Stromal cell of bone marrow (primary cell): Measurements from ENCODE around the gene SNX21.
"Not testable (repeated sequence)": the region's sequence is repeated elsewhere in the genome, so short reads cannot be mapped to it uniquely, and the experiment has no call there.

ENCODE experiments used
- DNase-seq: peaks from one replicate; pipeline ENCODE4 v3.0.0-alpha.2; 2012; ENCODE audit warnings: low read depth

Gene SNX21

DNA sequence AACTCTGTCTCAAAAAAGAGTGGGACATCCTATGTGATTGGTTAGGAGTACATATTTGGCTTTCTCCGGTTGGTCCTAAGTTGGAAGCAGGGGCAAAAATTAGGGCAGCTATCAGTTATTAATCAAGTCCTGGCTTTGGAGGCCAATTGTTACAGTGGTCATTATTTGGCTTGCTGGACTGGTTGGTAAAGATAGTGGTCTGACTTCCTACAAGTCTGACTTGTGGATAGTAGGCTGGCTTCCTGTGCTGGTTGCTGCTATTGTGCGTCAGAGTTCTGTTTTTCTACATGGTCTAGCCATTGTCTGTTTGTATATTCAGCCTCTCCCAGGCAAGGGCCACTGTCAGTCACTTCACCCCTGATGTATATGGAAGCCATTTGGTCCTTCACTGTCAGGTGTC lies 16.6 kb downstream of the SNX21 start:
- DNase-seq, result no peak

DNA sequence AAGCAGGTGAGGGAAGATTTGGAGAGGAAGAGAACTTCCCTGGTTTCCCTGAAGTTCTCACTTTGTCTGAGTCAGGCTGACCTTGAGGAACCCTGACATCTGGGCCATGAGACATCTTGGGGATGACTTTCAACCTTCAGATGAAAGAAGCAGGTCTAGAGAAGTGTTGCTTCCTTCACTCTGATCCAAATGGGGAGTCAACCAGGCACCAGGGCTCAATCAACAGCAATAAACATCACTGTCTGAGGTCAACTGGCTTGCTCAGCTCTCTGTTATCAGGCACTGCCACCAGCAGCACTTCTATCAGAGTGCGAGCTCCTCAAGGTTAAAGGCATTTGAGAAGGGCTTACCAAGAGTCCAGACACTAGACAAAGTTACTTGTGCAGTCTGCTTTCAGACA lies 17.3 kb downstream of the SNX21 start:
- DNase-seq, result no peak

DNA sequence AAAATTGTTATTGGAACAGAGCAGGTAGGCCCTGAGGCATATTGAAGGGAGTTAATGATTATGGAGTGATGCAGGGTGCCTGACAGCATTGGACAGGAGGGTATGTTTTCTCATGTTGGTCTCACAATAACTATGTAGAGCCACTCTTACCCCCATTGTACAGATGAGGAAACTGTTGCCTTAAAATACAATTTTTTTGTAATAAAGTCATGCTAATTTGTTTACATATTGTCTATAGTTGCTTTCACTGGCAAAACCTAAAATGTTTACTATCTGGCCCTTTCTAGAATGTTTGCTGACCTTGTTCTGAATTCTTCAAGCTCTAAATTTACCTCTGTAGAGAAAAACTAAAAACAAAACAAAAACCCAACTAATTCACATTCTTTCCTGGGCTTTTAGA lies 17.9 kb downstream of the SNX21 start:
- no peak for DNase-seq

DNA sequence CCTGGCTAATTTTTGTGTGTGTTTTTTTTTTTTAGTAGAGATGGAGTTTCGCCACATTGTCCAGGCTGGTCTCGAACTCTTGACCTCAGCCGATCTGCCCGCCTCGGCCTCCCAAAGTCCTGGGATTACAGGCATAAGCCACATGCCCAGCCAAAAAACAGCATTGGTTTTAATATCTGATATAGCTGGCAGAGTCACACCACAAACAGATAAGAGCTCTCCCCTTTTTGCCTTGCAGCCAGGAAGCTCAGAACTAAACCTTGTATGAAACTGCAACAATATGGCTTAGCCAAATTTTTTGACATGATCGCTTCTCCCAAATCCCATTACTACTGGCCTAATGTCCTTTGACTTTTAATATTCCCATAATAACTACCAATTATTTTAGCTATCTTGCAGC lies 18.7 kb downstream of the SNX21 start:
- no peak for DNase-seq

DNA sequence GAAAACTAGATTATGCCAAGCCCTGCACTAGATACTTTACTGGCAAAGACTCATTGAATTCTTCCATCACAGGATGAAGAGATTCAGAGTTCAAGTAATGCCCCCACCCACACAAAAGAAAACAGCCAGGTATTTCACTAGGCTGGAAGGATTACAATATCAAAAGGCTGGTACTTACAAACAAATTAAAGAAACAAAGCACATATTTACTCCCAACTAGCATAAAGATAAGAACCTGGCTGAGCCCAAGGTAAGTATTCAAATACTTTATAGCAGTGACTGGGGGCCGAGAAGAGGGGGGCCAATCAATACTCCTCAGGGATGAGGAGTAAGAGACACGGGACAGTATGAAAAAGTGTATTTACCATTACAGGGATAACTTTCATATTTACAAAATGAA lies 19.9 kb downstream of the SNX21 start:
- DNase-seq, result no peak

DNA sequence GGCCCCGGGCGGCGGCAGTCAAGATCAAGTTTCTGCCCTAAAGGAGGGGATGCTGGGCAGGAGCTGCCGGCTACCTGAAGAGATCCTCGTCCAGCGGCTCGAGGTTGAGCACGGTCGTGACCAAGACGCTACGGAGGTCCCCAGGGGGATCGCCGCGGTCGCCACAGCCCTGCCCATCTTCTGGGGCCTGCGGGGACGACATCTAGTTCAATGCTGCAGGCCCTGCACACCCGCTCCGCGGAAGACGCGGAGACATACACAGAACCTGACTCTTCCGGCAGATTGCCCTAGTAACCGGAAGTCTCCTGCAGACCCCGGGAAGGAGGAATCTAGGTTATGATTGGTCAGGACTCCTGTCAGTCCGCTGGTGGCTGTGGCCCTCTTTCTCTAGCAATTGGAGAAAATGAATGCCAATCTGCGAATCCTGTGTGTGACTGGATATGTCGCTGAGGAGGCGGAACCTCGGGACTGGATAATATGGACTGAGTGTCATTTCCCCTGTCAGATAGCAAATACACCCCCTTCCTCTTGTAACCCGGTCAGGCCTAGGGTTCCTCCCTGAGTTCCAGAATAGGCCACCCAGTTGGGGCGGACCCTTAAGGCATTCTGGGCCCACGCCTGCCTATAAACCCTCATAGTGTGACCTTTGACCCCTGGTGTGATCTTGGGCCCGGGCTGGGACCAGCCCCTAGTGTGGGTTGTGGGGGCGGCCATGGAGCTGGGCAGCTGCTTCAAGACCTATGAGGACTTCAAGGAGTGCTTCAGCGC lies 23.7 kb downstream of the SNX21 start, which contains the start of the genes ACOT8 and ZSWIM3:
Gene ACOT8 (minus strand): TSS at position 279 of the 768 bp plus-strand sequence. CDS start 77 bp downstream, at position 202.
Gene ZSWIM3 (plus strand): TSS at position 501 of the 768 bp plus-strand sequence. CDS start 212 bp downstream, at position 713.
- DNase-seq, result peak; percentile 100

DNA sequence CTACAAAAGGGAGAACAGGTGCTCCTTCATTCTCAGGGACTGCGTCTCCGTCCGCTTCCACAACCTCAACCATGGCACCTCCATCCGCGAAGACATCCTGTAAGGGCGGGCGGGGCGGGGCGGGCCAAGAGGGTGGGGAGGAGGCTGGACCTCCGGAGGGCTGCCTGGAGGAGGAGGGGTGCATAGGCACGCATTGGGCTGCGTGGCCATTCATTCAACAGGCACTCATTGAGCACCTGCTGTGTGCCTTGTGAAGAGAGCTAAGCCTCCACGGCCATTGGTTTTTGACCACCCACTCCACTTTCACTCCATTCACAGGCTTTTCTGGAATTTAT lies 24.2 kb downstream of the SNX21 start:
- no peak for DNase-seq

DNA sequence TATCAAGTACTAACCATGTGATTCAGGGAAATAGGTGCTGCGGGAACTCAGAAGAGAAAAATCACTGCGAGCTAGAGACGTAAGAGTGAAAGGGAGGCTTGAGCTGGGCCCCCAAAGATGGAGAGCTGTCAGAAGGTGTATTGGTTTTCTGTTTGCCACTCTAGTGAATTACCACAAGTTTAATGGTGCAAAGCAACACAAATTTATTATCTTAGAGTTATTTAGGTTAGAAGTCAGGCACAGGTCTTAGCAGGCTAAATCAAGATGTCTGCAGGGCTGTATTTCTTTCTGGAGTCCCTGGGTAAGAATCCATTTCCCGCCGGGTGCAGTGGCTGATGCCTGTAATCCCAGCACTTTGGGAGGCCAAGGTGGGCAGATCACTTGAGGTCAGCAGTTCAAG lies 26.3 kb downstream of the SNX21 start:
- no peak for DNase-seq

DNA sequence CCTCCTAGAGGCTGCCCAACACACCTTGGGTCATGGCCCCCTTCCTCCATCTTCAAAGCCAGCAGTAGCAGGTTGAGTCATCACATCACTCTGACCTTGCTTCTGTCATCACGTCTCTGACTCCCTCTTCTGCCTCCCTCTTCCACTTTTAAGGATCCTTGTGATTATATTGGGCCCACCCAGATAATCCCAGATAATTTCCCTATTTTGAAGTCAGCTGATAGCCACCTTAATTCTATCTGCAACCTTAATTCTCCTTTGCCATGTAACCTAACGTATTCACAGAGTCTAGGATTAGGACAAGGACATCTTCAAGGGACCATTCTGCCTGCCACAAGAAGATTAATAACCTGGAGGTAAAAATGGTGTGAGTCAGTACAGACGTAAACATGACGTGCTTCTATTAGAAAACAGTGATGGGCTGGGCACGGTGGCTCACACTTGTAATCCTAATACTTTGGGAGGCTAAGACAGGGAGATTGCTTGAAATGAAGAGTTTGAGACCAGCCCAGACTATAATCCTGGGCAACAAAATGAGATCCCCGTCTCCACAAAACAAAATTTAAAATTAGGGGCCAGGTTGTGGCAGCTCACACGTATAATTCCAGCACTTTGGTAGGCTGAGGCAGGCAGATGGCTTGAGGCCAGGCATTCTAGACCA lies 27.1 kb downstream of the SNX21 start:
- DNase-seq, result no peak

DNA sequence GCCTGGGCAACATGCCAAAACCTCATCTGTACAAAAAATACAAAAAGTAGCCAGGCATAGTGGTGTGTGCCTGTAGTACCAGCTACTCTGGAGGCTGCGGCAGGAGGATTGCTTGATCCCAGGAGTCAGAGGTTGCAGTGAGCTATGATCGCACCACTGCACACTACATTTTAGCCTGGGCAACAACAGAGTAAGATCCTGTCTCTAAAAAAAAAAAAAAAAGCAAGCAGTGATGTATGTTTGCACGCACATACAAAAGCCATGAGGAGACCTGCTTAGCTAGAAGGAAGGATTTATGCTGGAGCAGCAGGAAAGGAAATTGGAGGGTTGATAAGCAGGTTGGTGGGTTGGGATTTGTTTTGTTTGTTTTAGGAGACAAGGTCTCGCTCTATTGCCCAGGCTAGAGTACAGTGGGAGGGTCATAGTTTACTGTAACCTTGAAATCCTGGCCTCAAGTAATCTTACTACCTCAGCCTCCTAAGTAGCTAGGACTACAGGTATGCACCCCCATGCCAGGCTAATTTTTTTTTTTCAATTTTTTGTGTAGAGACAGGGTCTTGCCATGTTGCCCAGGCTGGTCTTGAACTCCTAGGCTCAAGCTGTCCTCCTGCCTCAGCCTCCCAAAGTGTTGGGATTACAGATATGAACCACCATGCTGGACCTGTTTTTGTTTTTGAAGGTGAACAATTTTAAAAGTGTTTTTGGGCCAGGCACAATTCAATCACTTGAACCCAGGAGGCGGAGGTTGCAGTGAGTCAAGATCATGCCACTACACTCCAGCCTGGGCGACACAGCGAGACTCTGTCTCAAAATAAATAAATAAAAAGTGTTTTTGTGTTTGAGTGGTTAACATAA lies 27.8 kb downstream of the SNX21 start:
- no peak for DNase-seq

DNA sequence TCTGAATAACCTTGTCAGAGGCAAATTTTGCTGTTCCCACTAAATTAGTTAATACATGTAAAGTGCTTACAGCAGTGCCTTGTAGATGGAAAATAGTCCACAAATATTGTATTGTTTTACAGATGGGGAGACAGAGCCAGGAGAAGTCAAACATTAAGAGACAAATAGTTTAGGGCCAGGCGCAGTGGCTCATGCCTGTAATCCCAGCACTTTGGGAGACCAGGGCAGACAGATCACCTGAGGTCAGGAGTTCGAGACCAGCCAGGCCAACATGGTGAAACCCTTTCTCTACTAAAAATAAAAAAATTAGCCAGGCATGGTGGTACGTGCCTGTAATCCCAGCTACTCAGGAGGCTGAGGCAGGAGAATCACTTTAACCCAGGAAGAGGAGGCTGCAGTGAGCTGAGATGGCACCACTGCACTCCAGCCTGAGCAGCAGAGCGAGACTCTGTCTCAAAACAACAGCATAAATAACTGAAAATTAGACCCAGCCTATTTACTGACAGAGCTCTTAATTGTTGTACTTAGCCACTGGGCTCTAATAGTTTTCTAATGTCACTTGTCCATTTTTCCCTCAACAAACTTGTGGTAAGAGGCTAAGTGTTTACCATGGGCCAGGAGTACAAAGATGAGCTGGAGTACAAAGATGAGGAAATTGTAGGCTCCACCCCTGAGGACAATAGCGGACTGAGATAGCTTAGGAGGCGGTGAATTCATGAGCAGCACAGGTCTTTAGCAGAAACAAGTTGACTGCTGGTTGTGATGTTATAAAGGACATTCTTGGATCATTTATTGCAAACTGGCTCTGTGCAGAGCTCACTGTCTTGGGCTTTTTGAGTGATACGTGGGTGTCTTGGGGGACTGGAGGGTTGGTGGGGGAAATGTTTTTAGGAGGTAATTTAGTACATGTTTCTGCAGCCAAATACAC lies 30.2 kb downstream of the SNX21 start:
- no peak for DNase-seq

DNA sequence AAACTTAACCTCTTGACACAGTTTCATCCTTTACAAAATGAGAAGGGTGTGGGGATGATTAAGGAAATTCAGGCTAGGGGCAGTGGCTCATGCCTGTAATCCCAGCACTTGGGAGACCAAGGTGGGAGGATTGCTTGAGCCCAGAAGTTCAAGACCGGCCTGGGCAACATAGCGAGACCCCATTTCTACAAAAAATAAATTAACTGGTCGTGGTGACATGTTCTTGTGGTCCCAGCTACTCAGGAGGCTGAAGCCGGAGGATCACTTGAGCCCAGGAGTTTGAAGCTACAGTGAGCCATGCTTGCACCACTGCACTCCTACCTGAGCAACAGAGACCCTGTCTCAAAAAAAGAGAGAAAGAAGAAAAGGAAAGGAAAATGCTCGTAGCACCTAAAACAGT lies 32.9 kb downstream of the SNX21 start:
- DNase-seq, result no peak

DNA sequence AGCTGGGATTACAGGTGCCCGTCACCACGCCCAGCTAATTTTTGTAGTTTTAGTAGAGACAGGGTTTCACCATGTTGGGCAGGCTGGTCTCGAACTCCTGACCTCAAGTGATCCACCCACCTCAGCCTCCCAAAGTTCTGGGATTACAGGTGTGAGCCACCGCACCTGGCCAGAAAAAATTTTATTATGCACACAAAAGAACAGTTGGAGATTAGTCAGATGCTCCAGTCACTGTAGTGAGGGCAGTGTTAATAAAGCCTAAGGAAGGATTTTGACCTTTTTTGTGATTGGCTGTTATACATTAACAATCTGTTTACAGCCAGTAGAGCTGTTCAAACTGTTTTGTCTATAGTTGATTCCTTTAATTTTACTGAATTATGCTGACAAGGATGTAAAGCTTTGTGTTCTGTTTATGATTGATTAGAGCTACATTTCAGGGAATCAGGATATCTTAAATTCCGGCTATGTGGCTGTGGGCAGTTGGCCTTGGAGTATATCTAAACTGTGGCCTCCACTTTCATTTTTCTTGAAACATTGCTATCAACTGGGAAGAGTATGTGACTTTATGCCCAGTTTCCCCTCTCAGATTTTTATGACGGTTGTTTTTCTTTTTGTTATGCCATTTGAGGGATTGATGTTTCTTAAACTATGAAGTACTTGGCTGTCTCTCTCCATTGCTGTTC lies 33.7 kb downstream of the SNX21 start:
- DNase-seq, result no peak

DNA sequence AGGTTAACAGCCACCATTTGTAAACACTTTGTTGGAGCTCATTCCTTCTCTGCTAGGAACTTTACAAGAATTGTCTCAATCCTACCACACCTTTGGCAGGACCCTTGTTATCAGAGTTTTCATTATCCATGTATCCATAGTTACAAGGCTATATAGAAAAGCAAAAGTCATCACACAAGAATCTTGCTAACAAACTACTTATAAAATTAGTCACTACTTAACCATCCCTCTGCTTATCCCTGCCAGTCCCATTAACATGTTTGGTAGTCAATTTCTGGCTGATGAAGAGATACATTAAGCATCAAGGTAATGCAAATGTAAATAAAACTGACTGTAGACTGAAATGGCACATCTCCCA lies 34.2 kb downstream of the SNX21 start:
- no peak for DNase-seq

DNA sequence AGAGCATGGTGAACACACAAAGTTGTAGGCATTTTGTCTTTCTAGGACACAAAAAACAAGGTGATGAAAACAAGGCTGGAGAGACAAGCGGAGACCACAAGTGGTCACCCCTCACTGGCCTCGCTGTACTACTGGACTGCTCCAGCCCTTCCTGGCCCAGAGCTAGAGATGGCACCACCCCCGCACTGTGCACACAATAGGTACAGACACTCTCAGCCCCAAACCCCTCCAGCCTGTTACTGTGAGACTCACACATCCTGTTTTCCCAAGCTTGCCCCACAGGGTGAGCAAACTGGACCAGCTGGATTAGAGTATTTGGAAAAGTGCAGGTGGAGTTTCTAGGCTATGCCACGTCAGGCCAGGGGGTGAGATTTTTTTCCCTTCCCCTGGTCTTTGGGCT lies 39.0 kb downstream of the SNX21 start:
- DNase-seq, result no peak

DNA sequence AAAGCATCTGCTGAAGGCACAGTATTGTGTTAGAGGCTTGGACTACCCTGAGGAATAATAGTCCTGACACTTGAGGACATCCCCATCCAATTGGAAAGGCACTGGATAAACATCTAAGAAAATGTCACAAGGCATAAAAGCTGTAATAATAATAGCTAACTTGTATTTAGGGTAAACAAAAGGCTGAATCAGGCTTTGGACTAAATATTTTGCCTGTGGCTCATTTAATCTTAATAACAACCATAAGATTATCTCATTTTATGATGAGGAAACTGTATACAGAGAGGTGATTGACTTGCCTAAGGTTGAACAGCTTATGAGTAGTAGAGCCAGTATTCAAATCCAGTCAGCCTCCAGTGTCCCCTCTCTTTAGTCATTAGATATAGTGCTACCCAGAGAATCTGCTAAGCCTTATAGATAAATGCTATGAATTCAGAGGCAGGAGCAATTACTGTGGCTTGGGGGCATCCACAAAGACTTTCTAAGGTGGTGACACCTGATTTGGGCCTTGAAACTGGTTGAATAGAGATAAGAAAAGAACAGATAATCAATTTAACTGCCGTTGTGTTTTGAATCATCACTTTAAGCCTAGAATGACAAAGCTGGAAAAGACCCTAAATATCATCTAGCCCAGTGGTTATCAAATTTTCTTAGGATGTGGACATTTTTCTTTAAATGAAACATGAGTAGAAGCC lies 40.0 kb downstream of the SNX21 start:
- no peak for DNase-seq

DNA sequence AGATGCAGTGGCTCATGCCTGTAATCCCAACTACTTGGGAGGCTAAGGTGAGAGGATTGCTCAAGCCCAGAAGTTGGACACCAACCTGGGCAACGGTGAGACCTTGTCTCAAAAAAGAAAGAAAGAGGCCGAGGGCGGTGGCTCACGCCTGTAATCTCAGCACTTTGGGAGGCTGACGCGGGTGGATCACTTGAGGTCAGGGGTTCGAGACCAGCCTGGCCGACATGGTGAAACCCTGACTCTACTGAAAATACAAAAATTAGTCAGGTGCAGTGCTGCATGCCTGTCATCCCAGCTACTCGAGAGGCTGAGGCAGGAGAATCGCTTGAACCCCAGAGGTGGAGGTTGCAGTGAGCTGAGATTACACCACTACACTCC lies 40.5 kb downstream of the SNX21 start:
- DNase-seq, result not testable (repeated sequence)

DNA sequence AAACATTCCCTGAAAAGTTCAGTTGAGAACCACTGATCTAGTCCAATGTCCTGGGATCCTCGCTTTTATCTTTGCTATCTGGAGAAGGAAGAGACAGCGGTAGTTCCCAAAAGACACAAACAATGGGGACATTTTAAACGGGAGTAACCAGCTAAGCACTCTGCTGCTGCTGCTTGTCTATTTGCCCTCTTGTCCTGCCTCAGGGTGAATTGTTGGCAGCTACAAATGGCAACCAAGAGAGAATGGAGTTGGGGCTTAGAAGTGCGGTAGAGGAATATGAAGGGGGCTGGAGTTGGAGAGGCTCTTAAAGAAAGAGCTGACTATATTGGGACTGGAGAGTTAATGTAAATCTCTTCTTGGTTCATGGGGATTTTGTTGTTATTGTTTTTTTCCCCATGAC lies 41.0 kb downstream of the SNX21 start:
- DNase-seq, result no peak

DNA sequence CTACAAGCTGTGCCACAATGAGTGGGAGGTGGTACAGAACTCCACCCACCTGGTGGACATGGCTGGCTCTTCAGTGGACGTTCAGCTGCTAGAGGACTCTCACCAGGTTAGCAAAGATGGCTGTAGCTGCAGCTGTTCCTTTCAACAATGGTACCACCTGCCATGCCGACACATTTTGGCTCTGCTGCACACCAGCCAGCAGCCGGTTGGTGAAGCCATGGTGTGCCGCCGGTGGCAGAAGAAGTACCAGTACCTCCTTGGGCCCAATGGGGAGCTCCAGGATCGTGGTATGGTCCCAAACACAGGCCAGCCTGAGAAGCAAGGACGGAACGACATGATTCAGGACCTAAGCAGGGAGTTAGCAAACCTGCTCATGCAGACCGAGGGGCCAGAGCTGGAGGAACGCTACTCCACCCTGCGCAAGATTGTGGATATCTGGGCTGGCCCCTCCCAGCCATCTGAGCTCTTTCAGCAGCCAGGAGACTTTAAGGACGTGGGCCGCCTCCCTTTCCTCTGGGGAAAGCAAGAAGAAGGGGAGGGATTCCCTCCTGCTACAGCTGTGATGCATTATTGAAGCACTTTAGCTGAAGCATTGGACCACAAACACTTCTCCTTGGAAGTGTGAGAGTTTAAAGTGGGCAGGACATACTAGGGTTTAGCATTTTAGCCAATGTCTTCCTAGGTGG lies 44.6 kb downstream of the SNX21 start:
- no peak for DNase-seq
